ENCODE measurements around the gene OR7G2. TPM values are rescaled to one million over a fixed set of nuclear protein-coding genes. Genes with fewer than 3 reads are reported as not detected.

Gene OR7G2
- not detected for total RNA-seq

GRCh38 chr19:9107375-9107774 is at the start of gene OR7G2:
OR7G2 (minus strand) TSS chr19:9107475; CDS start chr19:9103243, 4,232 bp downstream.
- H3K27me3 Mint-ChIP-seq: peaks cover 2% of the 10 kb centered on the region
- no peaks in the 10 kb centered on the region for H3K9me3 Mint-ChIP-seq

GRCh38 chr19:9156304-9156703 is 49.0 kb upstream of the OR7G2 start:
- DNase-seq: no peak
- H3K9me3 Mint-ChIP-seq: peaks cover 29% of the 10 kb centered on the region
- peaks cover 7% of the 10 kb centered on the region for H3K4me1 Mint-ChIP-seq
- H3K36me3 Mint-ChIP-seq: peaks cover 95% of the 10 kb centered on the region
- no peaks in the 10 kb centered on the region for H3K27me3 Mint-ChIP-seq
- no peak overlapping the region for H3K27ac Mint-ChIP-seq
- no peak overlapping the region for H3K4me3 Mint-ChIP-seq
- POLR2A ChIA-PET: no interaction called here
- no peak for ATAC-seq (ENCODE audit: low read depth)

More at GRCh38 chr19:9107375-9107774, at the start of gene OR7G2:
- H3K27ac Mint-ChIP-seq: no peak within 1 kb of the TSS
- POLR2A ChIA-PET: no interaction called here
- no peak for ATAC-seq (ENCODE audit: low read depth)
- no peaks in the 10 kb centered on the region for H3K4me1 Mint-ChIP-seq
- H3K36me3 Mint-ChIP-seq: no peaks in the 10 kb centered on the region
- no peak for DNase-seq
- no peak within 1 kb of the TSS for H3K4me3 Mint-ChIP-seq

- Mint-ChIP-seq H3K27me3 (no peaks in the 10 kb centered on the region), H3K9me3 (peaks cover 31% of the 10 kb centered on the region), H3K4me3 (no peak overlapping the region), H3K4me1 (peaks cover 7% of the 10 kb centered on the region), H3K27ac (no peak overlapping the region), H3K36me3 (peaks cover 95% of the 10 kb centered on the region)
- no peak for ATAC-seq (ENCODE audit: low read depth)
- DNase-seq: no peak
- POLR2A ChIA-PET: no interaction called here
These were observed 48.3 kb upstream of the OR7G2 start for GRCh38 chr19:9155591-9155990.

DNA sequence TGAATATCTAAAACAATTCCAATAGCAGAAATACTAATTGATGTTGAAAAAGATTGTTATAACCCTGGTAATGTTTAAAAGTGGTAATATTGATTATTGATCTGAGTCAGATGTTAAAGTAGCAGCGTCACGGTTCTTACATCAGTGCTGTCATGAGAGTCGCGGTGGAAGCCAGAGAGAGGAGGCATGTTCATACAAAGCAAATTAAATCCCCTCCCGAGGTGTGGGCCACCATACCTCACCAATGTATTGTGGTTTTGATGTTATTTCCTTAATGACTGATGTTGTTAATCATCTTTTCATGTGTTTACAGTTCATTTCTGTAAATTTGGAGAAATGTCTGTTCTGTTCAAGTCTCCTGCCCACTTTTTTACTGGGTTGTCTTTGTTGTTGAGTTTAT is 44.1 kb upstream of the OR7G2 start:
- POLR2A ChIA-PET: no interaction called here
- ATAC-seq (ENCODE audit: low read depth): no peak
- Mint-ChIP-seq H3K36me3 (peaks cover 96% of the 10 kb centered on the region), H3K27me3 (no peaks in the 10 kb centered on the region), H3K9me3 (peaks cover 48% of the 10 kb centered on the region), H3K27ac (no peak overlapping the region), H3K4me3 (no peak overlapping the region), H3K4me1 (peaks cover 8% of the 10 kb centered on the region)
- DNase-seq: no peak

- DNase-seq (no peak), ATAC-seq (ENCODE audit: low read depth) (no peak)
- Mint-ChIP-seq H3K4me1 (peaks cover 8% of the 10 kb centered on the region), H3K9me3 (peaks cover 49% of the 10 kb centered on the region), H3K27me3 (no peaks in the 10 kb centered on the region), H3K27ac (no peak overlapping the region), H3K36me3 (peaks cover 92% of the 10 kb centered on the region), H3K4me3 (no peak overlapping the region)
- POLR2A ChIA-PET: no interaction called here
These were observed 43.4 kb upstream of the OR7G2 start for GRCh38 chr19:9150650-9151049.

GRCh38 chr19:9149997-9150396 is 42.7 kb upstream of the OR7G2 start:
- H3K9me3 Mint-ChIP-seq: peaks cover 48% of the 10 kb centered on the region

DNA sequence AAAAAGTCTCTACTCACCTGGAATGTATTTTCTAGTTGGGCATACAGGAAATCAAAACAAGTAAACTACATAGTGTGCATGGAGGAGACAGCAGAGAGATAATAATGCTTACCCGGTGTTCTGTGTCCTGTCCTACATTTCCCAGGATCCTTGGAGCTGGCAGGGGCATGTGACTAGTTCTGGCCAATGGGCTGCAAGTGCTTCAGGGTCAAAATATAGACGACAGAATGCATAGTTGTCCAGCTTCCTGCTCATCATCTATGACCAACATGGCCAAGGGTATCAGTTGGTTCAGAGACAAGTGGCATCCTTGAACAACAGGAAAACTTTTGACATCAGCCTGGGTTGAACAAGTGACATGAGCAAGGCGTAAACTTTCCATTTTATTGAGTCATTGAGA is 41.4 kb upstream of the OR7G2 start:
- Mint-ChIP-seq H3K4me3 (no peak overlapping the region), H3K4me1 (peaks cover 5% of the 10 kb centered on the region), H3K36me3 (peaks cover 92% of the 10 kb centered on the region), H3K27me3 (no peaks in the 10 kb centered on the region), H3K9me3 (peaks cover 50% of the 10 kb centered on the region), H3K27ac (no peak overlapping the region)
- POLR2A ChIA-PET: no interaction called here
- DNase-seq (no peak), ATAC-seq (ENCODE audit: low read depth) (no peak)

More at GRCh38 chr19:9149997-9150396, 42.7 kb upstream of the OR7G2 start:
- POLR2A ChIA-PET: no interaction called here
- H3K27ac Mint-ChIP-seq: no peak overlapping the region
- no peak for ATAC-seq (ENCODE audit: low read depth)
- no peak for DNase-seq
- H3K27me3 Mint-ChIP-seq: no peaks in the 10 kb centered on the region
- H3K36me3 Mint-ChIP-seq: peaks cover 92% of the 10 kb centered on the region
- H3K4me1 Mint-ChIP-seq: peaks cover 4% of the 10 kb centered on the region
- H3K4me3 Mint-ChIP-seq: no peak overlapping the region

GRCh38 chr19:9146882-9147281 is 39.6 kb upstream of the OR7G2 start:
- H3K4me1 Mint-ChIP-seq: peaks cover 12% of the 10 kb centered on the region
- H3K9me3 Mint-ChIP-seq: peaks cover 45% of the 10 kb centered on the region
- POLR2A ChIA-PET: no interaction called here
- peaks cover 88% of the 10 kb centered on the region for H3K36me3 Mint-ChIP-seq
- ATAC-seq (ENCODE audit: low read depth) (no peak), DNase-seq (no peak)
- H3K27ac Mint-ChIP-seq: no peak overlapping the region
- H3K27me3 Mint-ChIP-seq: no peaks in the 10 kb centered on the region
- no peak overlapping the region for H3K4me3 Mint-ChIP-seq

DNA sequence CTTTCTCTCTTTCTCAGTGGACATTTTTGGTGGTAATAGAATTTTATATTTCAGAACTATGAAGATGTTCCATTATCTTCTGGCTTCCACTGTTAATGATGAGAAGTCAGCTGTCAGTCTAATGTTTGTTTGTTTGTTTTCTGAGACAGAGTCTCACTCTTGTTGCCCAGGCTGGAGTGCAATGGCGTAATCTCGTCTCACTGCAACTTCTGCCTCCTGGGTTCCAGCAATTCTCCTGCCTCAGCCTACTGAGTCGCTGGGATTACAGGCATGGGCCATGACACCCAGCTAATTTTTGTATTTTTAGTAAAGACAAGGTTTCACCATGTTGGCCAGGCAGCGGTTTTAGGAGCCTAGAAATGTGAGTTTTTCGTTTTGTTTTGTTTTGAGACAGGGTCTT is 37.6 kb upstream of the OR7G2 start:
- H3K36me3 Mint-ChIP-seq: peaks cover 73% of the 10 kb centered on the region
- no peaks in the 10 kb centered on the region for H3K27me3 Mint-ChIP-seq
- ATAC-seq (ENCODE audit: low read depth): no peak
- no peak overlapping the region for H3K27ac Mint-ChIP-seq
- peaks cover 22% of the 10 kb centered on the region for H3K4me1 Mint-ChIP-seq
- POLR2A ChIA-PET: no interaction called here
- H3K9me3 Mint-ChIP-seq: peaks cover 35% of the 10 kb centered on the region
- no peak for DNase-seq
- no peak overlapping the region for H3K4me3 Mint-ChIP-seq

GRCh38 chr19:9140159-9140874 is 33.0 kb upstream of the OR7G2 start, which contains the start of gene ZNF317:
ZNF317 (plus strand) TSS chr19:9140397; CDS start chr19:9156017, 15,620 bp downstream.
- Mint-ChIP-seq H3K4me3 (peak within 1 kb of the TSS; percentile 90), H3K27me3 (no peaks in the 10 kb centered on the region), H3K36me3 (peaks cover 31% of the 10 kb centered on the region), H3K9me3 (peaks cover 9% of the 10 kb centered on the region), H3K4me1 (peaks cover 28% of the 10 kb centered on the region), H3K27ac (peak within 1 kb of the TSS; percentile 96)
- ATAC-seq (ENCODE audit: low read depth) (peak; percentile 81), DNase-seq (peak; percentile 82)
- POLR2A ChIA-PET: interaction anchor here (0.5 to 1.1 kb wide), 2 partner anchors 295 to 443 kb away, joined by 3 to 4 read pairs; partner anchors contain the start of gene ZNF266

- no peaks in the 10 kb centered on the region for H3K27me3 Mint-ChIP-seq
- H3K9me3 Mint-ChIP-seq: peaks cover 6% of the 10 kb centered on the region
- POLR2A ChIA-PET: no interaction called here
- ATAC-seq (ENCODE audit: low read depth) (peak; percentile 8), DNase-seq (no peak)
- peak overlapping the region; percentile 96 for H3K27ac Mint-ChIP-seq
- peaks cover 25% of the 10 kb centered on the region for H3K36me3 Mint-ChIP-seq
- H3K4me1 Mint-ChIP-seq: peaks cover 26% of the 10 kb centered on the region
- H3K4me3 Mint-ChIP-seq: peak overlapping the region; percentile 90
These were observed 32.4 kb upstream of the OR7G2 start for GRCh38 chr19:9139609-9140158.

GRCh38 chr19:9132422-9132821 is 25.1 kb upstream of the OR7G2 start:
- Mint-ChIP-seq H3K27me3 (peaks cover under 1% of the 10 kb centered on the region), H3K4me1 (peaks cover 14% of the 10 kb centered on the region), H3K27ac (no peak overlapping the region), H3K36me3 (no peaks in the 10 kb centered on the region), H3K4me3 (no peak overlapping the region), H3K9me3 (no peaks in the 10 kb centered on the region)
- no peak for ATAC-seq (ENCODE audit: low read depth)
- no peak for DNase-seq
- POLR2A ChIA-PET: interaction anchor here (0.6 kb wide), 1 partner anchor 151 kb away, joined by 3 read pairs; no protein-coding TSS in a partner anchor

DNA sequence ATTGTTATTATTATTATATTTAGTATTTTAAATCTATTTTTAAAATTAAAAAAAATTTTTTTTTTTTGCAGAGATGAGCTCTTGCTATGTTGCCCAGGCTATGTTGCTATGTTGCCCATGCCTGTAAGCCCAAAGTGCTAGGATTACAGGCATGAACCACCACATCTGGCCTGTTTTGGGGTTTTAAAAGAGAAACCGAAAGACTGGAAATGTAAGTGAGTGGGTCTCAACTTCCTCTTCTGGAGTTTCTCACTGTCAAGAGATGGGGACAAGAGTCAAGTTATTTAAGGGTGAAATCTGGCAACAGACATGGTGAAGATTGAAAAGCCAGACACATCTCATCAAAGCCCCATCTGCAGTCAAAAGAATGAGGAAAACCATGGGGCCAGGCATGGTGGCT is 23.7 kb upstream of the OR7G2 start:
- Mint-ChIP-seq H3K9me3 (no peaks in the 10 kb centered on the region), H3K4me1 (peaks cover 11% of the 10 kb centered on the region), H3K27me3 (peaks cover 8% of the 10 kb centered on the region), H3K27ac (peak overlapping the region; percentile 76), H3K4me3 (peak overlapping the region; percentile 25), H3K36me3 (no peaks in the 10 kb centered on the region)
- DNase-seq (no peak), ATAC-seq (ENCODE audit: low read depth) (peak; percentile 68)
- POLR2A ChIA-PET: interaction anchor here (0.6 kb wide), 1 partner anchor 37 kb away, joined by 7 read pairs; no protein-coding TSS in a partner anchor

DNA sequence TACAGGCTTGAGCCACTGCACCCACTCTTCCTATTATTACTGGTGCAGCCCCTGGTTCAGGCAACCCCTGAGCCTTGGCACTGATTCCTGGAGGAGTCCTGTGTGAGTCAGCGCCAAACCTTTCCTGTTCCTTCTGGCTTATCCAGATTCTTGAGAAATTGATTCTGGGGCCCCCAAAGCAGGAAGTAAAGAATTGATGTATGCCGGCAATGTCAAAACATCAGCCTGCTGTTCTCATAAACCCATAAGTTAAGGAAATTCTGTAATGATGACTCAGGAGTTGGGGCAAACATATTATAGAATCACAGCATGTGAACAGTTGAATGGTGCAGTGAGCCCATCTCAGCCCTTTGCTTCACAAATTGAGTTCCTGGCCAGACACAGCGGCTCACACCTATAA is 20.9 kb upstream of the OR7G2 start:
- no peaks in the 10 kb centered on the region for H3K9me3 Mint-ChIP-seq
- H3K4me1 Mint-ChIP-seq: peaks cover 11% of the 10 kb centered on the region
- ATAC-seq (ENCODE audit: low read depth) (no peak), DNase-seq (no peak)
- POLR2A ChIA-PET: no interaction called here
- H3K27me3 Mint-ChIP-seq: peaks cover 8% of the 10 kb centered on the region
- no peaks in the 10 kb centered on the region for H3K36me3 Mint-ChIP-seq
- H3K27ac Mint-ChIP-seq: no peak overlapping the region
- H3K4me3 Mint-ChIP-seq: no peak overlapping the region
